Right cardiac atrium (tissue), 5 donors: ENCODE measurements around the gene HSF2. TPM values are rescaled to one million over a fixed set of nuclear protein-coding genes. Genes with fewer than 3 reads are reported as not detected.

Experiments used
- polyA plus RNA-seq: library from polyadenylated mRNA; stranded (reverse); fragments of 200-250 nt; gene quantifications from one replicate; pipeline ENCODE4 v1.2.3, GENCODE V29; 2013
- total RNA-seq, 4 donors: library from RNA; stranded (reverse); fragmentation: NEBNext Ultra II Directional; extraction: Animal tissue kit (Norgen Biotek cat#: 25700); gene quantifications; one replicate each; pipeline ENCODE4 v1.2.1, GENCODE V29; 2021
- donor health status: healthy with polysubstance abuse.
- donor health status: DM: no; HTN: yes; CAD: no.
- donor health status: DM: no; HTN: no; CAD: no.
- donor health status: DM: no; HTN: yes; CAD: no; lungs with severe emphysema.
- donor health status: DM: yes; HTN: yes; CAD: no.

Gene HSF2
- total and polyA plus RNA-seq, 5 donors: 21.6 to 42.9 (median 41.6) TPM

Other genes starting within 250 kb of the HSF2 start
- gene SERINC1, start 72.2 kb downstream of the HSF2 start, total RNA-seq: 100 to 1,000 TPM; 200 to 231 (median 201) TPM
- gene SERINC1, start 72.2 kb downstream of the HSF2 start, polyA plus RNA-seq: 120 TPM
- gene PKIB, start 210.8 kb downstream of the HSF2 start, total RNA-seq: under 1 TPM; 0.45 to 0.57 (median 0.52) TPM
- 0.25 TPM for gene PKIB, start 210.8 kb downstream of the HSF2 start, polyA plus RNA-seq